IPS-18a (cell line): ENCODE data around the gene EEF1AKMT3.

Source experiments
- H3K27ac ChIP-seq: one replicate; pipeline ENCODE4 v1.5.1; 2013; ENCODE audit warnings: low read length
- H3K27me3 ChIP-seq: one replicate; pipeline ENCODE4 v1.6.1; 2013; ENCODE audit warnings: mild to moderate bottlenecking, low read length; ENCODE audit not compliant: control insufficient read depth, insufficient read depth
- H3K36me3 ChIP-seq: one replicate; pipeline ENCODE4 v1.6.1; 2013; ENCODE audit warnings: low read depth, low read length; ENCODE audit not compliant: control insufficient read depth
- H3K4me1 ChIP-seq: one replicate; pipeline ENCODE4 v1.6.1; 2013; ENCODE audit warnings: low read depth, low read length; ENCODE audit not compliant: control insufficient read depth
- H3K4me3 ChIP-seq: one replicate; pipeline ENCODE4 v1.5.1; 2013; ENCODE audit warnings: low read length
- H3K9ac ChIP-seq: one replicate; pipeline ENCODE4 v1.6.1; 2013; ENCODE audit warnings: mild to moderate bottlenecking, low read length, moderate library complexity
- H3K9me3 ChIP-seq: one replicate; pipeline ENCODE4 v1.6.1; 2013; ENCODE audit warnings: low read depth, low read length; ENCODE audit not compliant: control insufficient read depth

Gene EEF1AKMT3

GRCh38 chr12:57755194-57755453 lies 17.3 kb upstream of the EEF1AKMT3 start:
- no peaks in the 10 kb centered on the region for H3K9me3 ChIP-seq
- no peak overlapping the region for H3K27ac ChIP-seq
- H3K36me3 ChIP-seq = peaks cover 8% of the 10 kb centered on the region
- peaks cover 44% of the 10 kb centered on the region for H3K27me3 ChIP-seq
- H3K9ac ChIP-seq = no peak overlapping the region
- no peak overlapping the region for H3K4me3 ChIP-seq
- peaks cover 17% of the 10 kb centered on the region for H3K4me1 ChIP-seq

- Histone ChIP-seq H3K4me1 (peaks cover 17% of the 10 kb centered on the region), H3K27ac (no peak overlapping the region), H3K36me3 (peaks cover 2% of the 10 kb centered on the region), H3K27me3 (peaks cover 44% of the 10 kb centered on the region), H3K9ac (no peak overlapping the region), H3K9me3 (no peaks in the 10 kb centered on the region), H3K4me3 (peak overlapping the region; percentile 48)
These were observed 16.7 kb upstream of the EEF1AKMT3 start for GRCh38 chr12:57755454-57756372.

GRCh38 chr12:57756406-57757341 lies 15.7 kb upstream of the EEF1AKMT3 start:
- Histone ChIP-seq H3K9me3 (no peaks in the 10 kb centered on the region), H3K9ac (no peak overlapping the region), H3K27ac (no peak overlapping the region), H3K27me3 (peaks cover 44% of the 10 kb centered on the region), H3K36me3 (no peaks in the 10 kb centered on the region), H3K4me3 (peak overlapping the region; percentile 48), H3K4me1 (peaks cover 17% of the 10 kb centered on the region)

DNA sequence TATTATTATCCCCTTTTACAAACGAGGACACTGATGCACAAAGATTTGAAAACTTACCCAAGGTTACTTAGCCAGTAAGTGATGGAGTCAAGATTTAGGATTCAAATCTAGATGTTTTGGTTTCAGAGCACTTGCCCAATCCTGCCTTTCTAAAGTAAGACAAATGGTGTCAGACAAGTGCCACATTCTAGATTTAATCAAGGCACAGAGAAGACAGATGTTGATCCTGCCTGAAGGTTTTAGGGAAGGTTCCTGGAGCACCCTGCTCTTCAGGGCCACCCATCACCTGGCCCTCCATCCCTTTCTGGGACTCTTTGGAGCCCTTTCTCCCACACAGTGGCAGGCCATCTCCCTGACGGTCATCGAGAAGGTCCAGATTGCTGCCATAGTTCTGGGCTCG lies 14.6 kb upstream of the EEF1AKMT3 start:
- Histone ChIP-seq H3K4me1 (peaks cover 14% of the 10 kb centered on the region), H3K36me3 (no peaks in the 10 kb centered on the region), H3K9ac (no peak overlapping the region), H3K4me3 (no peak overlapping the region), H3K27me3 (peaks cover 47% of the 10 kb centered on the region), H3K9me3 (no peaks in the 10 kb centered on the region), H3K27ac (no peak overlapping the region)

DNA sequence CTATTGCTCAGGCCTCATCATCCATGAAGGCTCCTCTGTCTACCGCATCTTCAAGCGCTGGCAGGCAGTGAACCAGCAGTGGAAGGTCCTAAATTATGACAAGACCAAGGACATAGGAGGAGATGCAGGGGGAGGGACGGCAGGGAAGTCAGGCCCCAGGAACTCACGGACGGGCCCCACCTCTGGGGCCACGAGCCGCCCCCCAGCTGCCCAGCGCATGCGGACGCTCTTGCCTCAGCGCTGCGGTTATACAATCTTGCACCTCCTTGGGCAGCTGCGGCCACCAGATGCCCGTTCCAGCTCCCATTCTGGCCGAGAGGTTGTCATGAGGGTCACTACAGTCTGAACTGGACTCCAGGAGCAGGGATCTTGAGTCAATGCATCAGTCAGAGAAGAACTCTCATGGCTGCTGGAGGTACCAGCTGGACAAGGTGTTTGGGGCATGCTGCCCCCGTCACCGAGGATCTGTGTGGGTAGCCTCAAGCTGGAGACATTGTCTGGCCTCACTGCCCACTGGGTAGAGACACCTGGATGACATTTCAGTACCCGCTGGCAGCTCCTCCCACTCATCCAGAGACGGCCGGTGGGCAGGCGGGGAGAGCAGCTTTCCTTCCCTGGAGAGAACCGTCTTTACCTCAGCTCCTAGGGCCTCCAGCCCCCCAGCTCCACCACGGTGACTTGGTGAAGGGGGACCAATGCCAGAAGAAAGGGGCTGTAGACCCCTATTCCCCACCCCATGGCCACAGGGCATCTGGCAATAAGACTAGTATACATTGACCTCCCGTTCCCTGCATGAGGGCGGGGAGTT lies 13.7 kb upstream of the EEF1AKMT3 start:
- H3K27ac ChIP-seq = no peak overlapping the region
- no peak overlapping the region for H3K9ac ChIP-seq
- H3K36me3 ChIP-seq = no peaks in the 10 kb centered on the region
- H3K9me3 ChIP-seq = no peaks in the 10 kb centered on the region
- no peak overlapping the region for H3K4me3 ChIP-seq
- peaks cover 11% of the 10 kb centered on the region for H3K4me1 ChIP-seq
- H3K27me3 ChIP-seq = peaks cover 47% of the 10 kb centered on the region

DNA sequence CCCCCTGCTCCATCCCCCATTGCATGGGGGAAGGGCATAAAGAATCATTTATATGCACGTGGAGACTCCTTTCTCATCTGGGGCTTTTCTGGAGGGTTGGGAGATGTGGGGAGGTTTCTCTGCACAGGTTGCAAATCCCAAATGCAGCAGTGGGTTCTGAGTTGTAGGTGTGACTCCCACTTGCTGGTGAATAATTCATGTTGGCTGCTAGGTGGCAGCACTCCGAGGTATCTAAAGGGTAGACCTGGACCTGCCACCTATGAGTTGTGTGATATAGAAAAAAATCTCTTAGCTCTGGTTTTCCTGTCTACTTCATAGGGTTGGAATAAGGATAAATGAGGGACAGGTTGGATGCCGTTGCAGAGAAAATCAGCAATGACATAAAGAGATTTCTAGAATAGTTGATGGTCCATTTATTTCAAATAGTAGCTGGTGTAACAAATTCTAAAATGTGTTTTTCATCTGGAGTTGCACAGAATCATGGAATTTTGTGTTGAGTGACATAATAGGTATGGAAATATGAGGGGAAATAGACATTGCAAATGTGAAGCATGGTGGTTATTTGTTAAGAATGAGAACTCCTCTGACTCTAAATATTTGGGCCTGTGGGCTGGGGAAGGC lies 12.9 kb upstream of the EEF1AKMT3 start:
- H3K27me3 ChIP-seq = peaks cover 47% of the 10 kb centered on the region

GRCh38 chr12:57760347-57760982 lies 11.9 kb upstream of the EEF1AKMT3 start:
- H3K4me3 ChIP-seq = no peak overlapping the region
- H3K27ac ChIP-seq = no peak overlapping the region
- H3K9me3 ChIP-seq = no peaks in the 10 kb centered on the region
- H3K27me3 ChIP-seq = peaks cover 55% of the 10 kb centered on the region
- no peaks in the 10 kb centered on the region for H3K36me3 ChIP-seq
- H3K9ac ChIP-seq = no peak overlapping the region
- peaks cover 6% of the 10 kb centered on the region for H3K4me1 ChIP-seq

More for the DNA sequence above, 12.9 kb upstream of the EEF1AKMT3 start:
- no peak overlapping the region for H3K9ac ChIP-seq
- H3K4me3 ChIP-seq = no peak overlapping the region
- H3K36me3 ChIP-seq = no peaks in the 10 kb centered on the region
- peaks cover 6% of the 10 kb centered on the region for H3K4me1 ChIP-seq
- H3K27ac ChIP-seq = no peak overlapping the region
- H3K9me3 ChIP-seq = no peaks in the 10 kb centered on the region

DNA sequence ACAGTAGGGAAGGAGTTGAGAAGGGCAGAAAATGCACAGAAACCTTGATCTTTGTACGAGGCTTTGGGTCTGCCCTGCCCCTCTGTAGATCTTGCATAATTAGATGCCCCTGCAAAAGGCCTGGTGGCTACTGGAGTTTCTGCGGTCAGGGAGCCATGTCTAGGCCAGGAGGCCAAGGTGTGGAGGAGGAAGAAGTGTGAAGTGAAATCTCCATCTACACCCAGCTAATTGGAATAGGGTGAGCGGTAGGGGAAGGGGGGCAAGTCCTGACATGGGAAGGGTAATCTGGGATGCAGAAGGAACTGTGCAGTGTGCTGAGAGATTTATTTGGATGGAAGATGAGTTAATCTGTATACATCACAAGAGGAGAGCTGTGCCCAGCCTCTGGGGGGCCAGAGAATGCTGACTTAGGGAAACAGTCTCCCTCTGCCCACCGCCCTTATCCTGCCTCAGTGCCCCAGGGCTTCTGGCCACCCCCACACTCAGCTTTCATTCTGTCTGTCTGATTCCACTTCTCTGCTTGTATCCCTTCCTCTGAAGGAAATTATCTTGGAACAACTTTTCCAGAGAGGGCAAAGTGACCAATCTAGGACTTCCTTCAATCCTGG lies 10.9 kb upstream of the EEF1AKMT3 start:
- Histone ChIP-seq H3K9me3 (no peaks in the 10 kb centered on the region), H3K9ac (no peak overlapping the region), H3K4me3 (no peak overlapping the region), H3K36me3 (no peaks in the 10 kb centered on the region), H3K4me1 (peaks cover 6% of the 10 kb centered on the region), H3K27me3 (peaks cover 56% of the 10 kb centered on the region), H3K27ac (no peak overlapping the region)

GRCh38 chr12:57762463-57762862 lies 10.0 kb upstream of the EEF1AKMT3 start:
- Histone ChIP-seq H3K36me3 (no peaks in the 10 kb centered on the region), H3K9ac (no peak overlapping the region), H3K9me3 (no peaks in the 10 kb centered on the region), H3K4me1 (peaks cover 15% of the 10 kb centered on the region), H3K27me3 (peaks cover 56% of the 10 kb centered on the region), H3K4me3 (no peak overlapping the region), H3K27ac (no peak overlapping the region)

- H3K4me1 ChIP-seq = peaks cover 17% of the 10 kb centered on the region
- peaks cover 9% of the 10 kb centered on the region for H3K36me3 ChIP-seq
- no peaks in the 10 kb centered on the region for H3K9me3 ChIP-seq
- peaks cover 55% of the 10 kb centered on the region for H3K27me3 ChIP-seq
- no peak overlapping the region for H3K27ac ChIP-seq
- peak overlapping the region; percentile 58 for H3K4me3 ChIP-seq
- H3K9ac ChIP-seq = no peak overlapping the region
These were observed 8.3 kb upstream of the EEF1AKMT3 start for GRCh38 chr12:57763881-57764661.
